Liver (tissue), 3 donors: ENCODE data around the gene DIAPH2.

ENCODE experiments used
- ATF3 ChIP-seq: IDR thresholded peaks from 2 replicates; pipeline ENCODE4 v1.6.1; 2016; ENCODE audit warnings: antibody characterized with exemption
- CTCF ChIP-seq: fragments of 150-350 bp; IDR thresholded peaks from 2 replicates; pipeline ENCODE4 v1.5.1; 2017; ENCODE audit warnings: improper control_type of control experiment, low read depth, low read length; ENCODE audit not compliant: missing input control
- EGR1 ChIP-seq, 2 donors: IDR thresholded peaks; 2 replicates each; pipeline ENCODE4 v1.6.1; 2016 to 2018; ENCODE audit warnings: antibody characterized with exemption in 2 of 2, low read depth in 2 of 2
- FOXA1 ChIP-seq: IDR thresholded peaks from 2 replicates; pipeline ENCODE4 v1.6.1; 2016; ENCODE audit warnings: antibody characterized with exemption
- HNF4A ChIP-seq, 2 donors: conservative IDR thresholded peaks; 2 replicates each; pipeline ENCODE4 v1.6.1; 2016; ENCODE audit warnings: antibody characterized with exemption in 2 of 2, mild to moderate bottlenecking in 2 of 2
- MAX ChIP-seq: IDR thresholded peaks from 2 replicates; pipeline ENCODE4 v1.6.1; 2016; ENCODE audit warnings: antibody characterized with exemption
- RAD21 ChIP-seq, 2 donors: IDR thresholded peaks; 2 replicates each; pipeline ENCODE4 v1.6.1; 2016; ENCODE audit warnings: antibody characterized with exemption in 2 of 2, mild to moderate bottlenecking in 2 of 2
- REST ChIP-seq: IDR thresholded peaks from 2 replicates; pipeline ENCODE4 v1.6.1; 2016; ENCODE audit warnings: antibody characterized with exemption, mild to moderate bottlenecking
- RXRA ChIP-seq, 2 donors: IDR thresholded peaks; 2 replicates each; pipeline ENCODE4 v1.6.1; 2017 to 2018; ENCODE audit warnings: antibody characterized with exemption in 2 of 2, mild to moderate bottlenecking in 1 of 2
- SP1 ChIP-seq: IDR thresholded peaks from 2 replicates; pipeline ENCODE4 v1.6.1; 2018; ENCODE audit warnings: antibody characterized with exemption, mild to moderate bottlenecking
- TAF1 ChIP-seq: conservative IDR thresholded peaks from 2 replicates; pipeline ENCODE4 v1.6.1; 2016; ENCODE audit warnings: antibody characterized with exemption, mild to moderate bottlenecking
- YY1 ChIP-seq: IDR thresholded peaks from 2 replicates; pipeline ENCODE4 v1.6.1; 2016; ENCODE audit warnings: antibody characterized with exemption, mild to moderate bottlenecking
- donor health status: healthy.
- donor health status: healthy.

GRCh38 chrX:96929036-96929435 lies 244.4 kb downstream of the DIAPH2 start:
- TF ChIP-seq CTCF (no peak), SP1 (no peak), TAF1 (no peak), YY1 (no peak), HNF4A (conservative IDR thresholded peaks at IDR 0.05) (no peak), EGR1 (IDR thresholded peaks at IDR 0.05; ENCODE audit: low read depth in 2 of 2) (no peak), MAX (no peak), REST (no peak), RAD21 (IDR thresholded peaks at IDR 0.05) (no peak), FOXA1 (no peak), ATF3 (no peak), RXRA (IDR thresholded peaks at IDR 0.05) (no peak)
